OCI-LY1 (cell line): ENCODE measurements around the gene YWHAQ.

ENCODE experiments used
- H2AFZ ChIP-seq: fragments of 200-600 bp; sonication (generic), shearing (Covaris generic); 2 replicates; pipeline ENCODE4 v1.6.0; 2014; ENCODE audit warnings: antibody characterized with exemption, mild to moderate bottlenecking, low read length
- H3F3A ChIP-seq: fragments of 200-600 bp; sonication (generic), shearing (Covaris generic); 2 replicates; pipeline ENCODE4 v1.6.0; 2014; ENCODE audit warnings: mild to moderate bottlenecking, antibody characterized with exemption, low read length, moderate library complexity; ENCODE audit not compliant: insufficient read depth
- H3K27ac ChIP-seq: fragments of 200-600 bp; sonication (generic); 2 replicates; pipeline ENCODE4 v1.5.1; 2014; ENCODE audit warnings: low read length, mixed run types, mild to moderate bottlenecking, low read depth; ENCODE audit not compliant: poor library complexity, severe bottlenecking
- H3K27me3 ChIP-seq: fragments of 200-600 bp; sonication (generic); 2 replicates; pipeline ENCODE4 v1.6.0; 2014; ENCODE audit warnings: antibody characterized with exemption, mild to moderate bottlenecking, low read length, moderate library complexity; ENCODE audit not compliant: insufficient read depth
- H3K36me3 ChIP-seq: fragments of 200-600 bp; sonication (generic); 2 replicates; pipeline ENCODE4 v1.6.1; 2014; ENCODE audit warnings: mild to moderate bottlenecking, antibody characterized with exemption, low read length, moderate library complexity, mixed read lengths; ENCODE audit not compliant: insufficient read depth
- H3K4me1 ChIP-seq: fragments of 200-600 bp; sonication (generic); 2 replicates; pipeline ENCODE4 v1.5.1; 2014; ENCODE audit warnings: mild to moderate bottlenecking, low read length, moderate library complexity; ENCODE audit not compliant: insufficient read depth, severe bottlenecking
- H3K4me2 ChIP-seq: fragments of 200-600 bp; sonication (generic), shearing (Covaris generic); 2 replicates; pipeline ENCODE4 v1.6.1; 2014; ENCODE audit warnings: low read length
- H3K4me3 ChIP-seq: fragments of 200-600 bp; sonication (generic); 2 replicates; pipeline ENCODE4 v1.5.1; 2014; ENCODE audit warnings: low read length, low read depth, mild to moderate bottlenecking, mixed read lengths; ENCODE audit not compliant: poor library complexity, severe bottlenecking
- H3K79me2 ChIP-seq: fragments of 200-600 bp; shearing (Covaris generic); 2 replicates; pipeline ENCODE4 v1.6.1; 2016; ENCODE audit warnings: mixed run types, low read length, mixed read lengths; ENCODE audit not compliant: insufficient read depth
- H3K9ac ChIP-seq: fragments of 200-600 bp; sonication (generic), shearing (Covaris generic); 2 replicates; pipeline ENCODE4 v1.6.1; 2014; ENCODE audit warnings: mild to moderate bottlenecking, low read length, mixed read lengths
- H3K9me2 ChIP-seq: fragments of 200-600 bp; sonication (generic), shearing (Covaris generic); 2 replicates; pipeline ENCODE4 v1.6.1; 2014; ENCODE audit warnings: low read depth, mild to moderate bottlenecking, low read length, mixed read lengths
- H3K9me3 ChIP-seq: fragments of 200-600 bp; shearing (Covaris generic); 2 replicates; pipeline ENCODE4 v1.6.1; 2014; ENCODE audit warnings: low read length, mixed read lengths
- H4K20me1 ChIP-seq: fragments of 200-600 bp; sonication (generic), shearing (Covaris generic); 2 replicates; pipeline ENCODE4 v1.6.0; 2016; ENCODE audit warnings: mild to moderate bottlenecking, low read length; ENCODE audit not compliant: insufficient read depth
- EZH2 ChIP-seq: fragments of 200-600 bp; sonication (generic), shearing (Covaris generic); IDR thresholded peaks from 2 replicates; pipeline ENCODE4 v1.8.0; 2017; ENCODE audit warnings: borderline replicate concordance, mixed run types, mild to moderate bottlenecking, antibody characterized with exemption, low read length, moderate library complexity, mixed read lengths
- TF ChIP-seq, protein P1 (sequence below): fragments of 200-600 bp; sonication (generic), shearing (Covaris generic); IDR thresholded peaks from 2 replicates; pipeline ENCODE4 v1.5.1; 2017; ENCODE audit warnings: mild to moderate bottlenecking, antibody characterized with exemption, low read length, moderate library complexity, mixed read lengths

Gene YWHAQ

GRCh38 chr2:9638532-9638931 lies 7.7 kb upstream of the YWHAQ start:
- Histone ChIP-seq H4K20me1 (no peaks in the 10 kb centered on the region), H3F3A (no peaks in the 10 kb centered on the region), H3K4me1 (peaks cover 4% of the 10 kb centered on the region), H3K9ac (no peak overlapping the region), H3K79me2 (no peaks in the 10 kb centered on the region), H3K4me2 (no peak overlapping the region), H3K27ac (no peak overlapping the region), H3K4me3 (no peak overlapping the region), H3K36me3 (no peaks in the 10 kb centered on the region), H2AFZ (no peak overlapping the region), H3K27me3 (peaks cover 11% of the 10 kb centered on the region), H3K9me3 (no peaks in the 10 kb centered on the region), H3K9me2 (no peaks in the 10 kb centered on the region)
- TF ChIP-seq EZH2: no peak
- TF ChIP-seq, protein P1, sequence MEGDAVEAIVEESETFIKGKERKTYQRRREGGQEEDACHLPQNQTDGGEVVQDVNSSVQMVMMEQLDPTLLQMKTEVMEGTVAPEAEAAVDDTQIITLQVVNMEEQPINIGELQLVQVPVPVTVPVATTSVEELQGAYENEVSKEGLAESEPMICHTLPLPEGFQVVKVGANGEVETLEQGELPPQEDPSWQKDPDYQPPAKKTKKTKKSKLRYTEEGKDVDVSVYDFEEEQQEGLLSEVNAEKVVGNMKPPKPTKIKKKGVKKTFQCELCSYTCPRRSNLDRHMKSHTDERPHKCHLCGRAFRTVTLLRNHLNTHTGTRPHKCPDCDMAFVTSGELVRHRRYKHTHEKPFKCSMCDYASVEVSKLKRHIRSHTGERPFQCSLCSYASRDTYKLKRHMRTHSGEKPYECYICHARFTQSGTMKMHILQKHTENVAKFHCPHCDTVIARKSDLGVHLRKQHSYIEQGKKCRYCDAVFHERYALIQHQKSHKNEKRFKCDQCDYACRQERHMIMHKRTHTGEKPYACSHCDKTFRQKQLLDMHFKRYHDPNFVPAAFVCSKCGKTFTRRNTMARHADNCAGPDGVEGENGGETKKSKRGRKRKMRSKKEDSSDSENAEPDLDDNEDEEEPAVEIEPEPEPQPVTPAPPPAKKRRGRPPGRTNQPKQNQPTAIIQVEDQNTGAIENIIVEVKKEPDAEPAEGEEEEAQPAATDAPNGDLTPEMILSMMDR: no peak

- TF ChIP-seq, protein P1: no peak
- TF ChIP-seq EZH2: no peak
- no peak overlapping the region for H3K4me3 ChIP-seq
- no peak overlapping the region for H2AFZ ChIP-seq
- no peaks in the 10 kb centered on the region for H3K9me3 ChIP-seq
- H4K20me1 ChIP-seq: no peaks in the 10 kb centered on the region
- H3F3A ChIP-seq: no peaks in the 10 kb centered on the region
- no peak overlapping the region for H3K27ac ChIP-seq
- H3K79me2 ChIP-seq: no peaks in the 10 kb centered on the region
- no peaks in the 10 kb centered on the region for H3K36me3 ChIP-seq
- no peaks in the 10 kb centered on the region for H3K9me2 ChIP-seq
- peaks cover 20% of the 10 kb centered on the region for H3K27me3 ChIP-seq
- H3K4me1 ChIP-seq: peaks cover under 1% of the 10 kb centered on the region
- no peak overlapping the region for H3K4me2 ChIP-seq
- no peak overlapping the region for H3K9ac ChIP-seq
These were observed 6.5 kb upstream of the YWHAQ start for GRCh38 chr2:9637330-9637729.

GRCh38 chr2:9634133-9634532 lies 3.3 kb upstream of the YWHAQ start:
- no peak overlapping the region for H3K9ac ChIP-seq
- H3K9me2 ChIP-seq: no peaks in the 10 kb centered on the region
- H3F3A ChIP-seq: no peaks in the 10 kb centered on the region
- no peak overlapping the region for H3K27ac ChIP-seq
- H4K20me1 ChIP-seq: no peaks in the 10 kb centered on the region
- H3K4me1 ChIP-seq: peaks cover 9% of the 10 kb centered on the region
- TF ChIP-seq EZH2: no peak
- TF ChIP-seq, protein P1: no peak
- no peak overlapping the region for H3K4me2 ChIP-seq
- H3K9me3 ChIP-seq: no peaks in the 10 kb centered on the region
- peaks cover 7% of the 10 kb centered on the region for H3K36me3 ChIP-seq
- H3K79me2 ChIP-seq: peaks cover 11% of the 10 kb centered on the region
- no peak overlapping the region for H3K4me3 ChIP-seq
- no peak overlapping the region for H2AFZ ChIP-seq
- peaks cover 28% of the 10 kb centered on the region for H3K27me3 ChIP-seq
